ENCODE results near the gene PIK3C2G. TPM values are rescaled to one million over a fixed set of nuclear protein-coding genes. Genes with fewer than 3 reads are reported as not detected.

Gene PIK3C2G
- polyA plus RNA-seq, 2 of the 4 experiments (the other 2 are of a cell fraction): 0.01 TPM; not detected in 1

- no peak overlapping the region for H3K4me2 ChIP-seq
- ChIA-PET CTCF (no interaction called here), POLR2A (no interaction called here)
- ATAC-seq (no peak), FAIRE-seq (no peak), DNase-seq (ENCODE audit: low read depth in 1 of 2, low spot score in 1 of 2) (no peak)
- no peak for TF ChIP-seq HOXA7 (CRISPR knock-in tag; IDR thresholded peaks at IDR 0.05)
- no peak for TF ChIP-seq RFX5 (IDR thresholded peaks at IDR 0.05)
- TF ChIP-seq PBX3 (IDR thresholded peaks at IDR 0.05): no peak
- TF ChIP-seq JUNB (IDR thresholded peaks at IDR 0.05): no peak
- TF ChIP-seq ZC3H11A (IDR thresholded peaks at IDR 0.05): no peak
- no peak for TF ChIP-seq HDAC2 (IDR thresholded peaks at IDR 0.05)
- TF ChIP-seq EHMT2 (IDR thresholded peaks at IDR 0.05; ENCODE audit: low read depth): no peak
- TF ChIP-seq ZNF302 (CRISPR knock-in tag; IDR thresholded peaks at IDR 0.05): no peak
- TF ChIP-seq RNF2 (IDR thresholded peaks at IDR 0.05; ENCODE audit: borderline replicate concordance, low read depth): no peak
- TF ChIP-seq HOXB5 (CRISPR knock-in tag; IDR thresholded peaks at IDR 0.05): no peak
- TF ChIP-seq NFE2L2 (conservative IDR thresholded peaks at IDR 0.05; ENCODE audit: low read length): no peak
- TF ChIP-seq E2F6 (IDR thresholded peaks at IDR 0.05; ENCODE audit: borderline replicate concordance, low read depth): no peak
- no peak for TF ChIP-seq TFCP2L1 (CRISPR knock-in tag; IDR thresholded peaks at IDR 0.05)
- no peaks in the 10 kb centered on the region for H3K4me1 ChIP-seq
- no peak overlapping the region for H3K4me3 ChIP-seq
- H3K27ac ChIP-seq: no peak overlapping the region
- H3K9me3 ChIP-seq: no peaks in the 10 kb centered on the region
- WGBS (ENCODE audit: missing lambda C conversion rate): 46% methylated on average over 2 of the region's 2 CpGs
Measured at GRCh38 chr12:18549598-18549997, 288.3 kb downstream of the PIK3C2G start.

GRCh38 chr12:18551106-18551505 lies 289.8 kb downstream of the PIK3C2G start:
- Histone ChIP-seq H3K27ac (no peak overlapping the region), H3K4me3 (no peak overlapping the region), H3K4me1 (no peaks in the 10 kb centered on the region), H3K4me2 (no peak overlapping the region), H3K9me3 (no peaks in the 10 kb centered on the region)
- ATAC-seq (no peak), FAIRE-seq (no peak), DNase-seq (ENCODE audit: low read depth in 1 of 2, low spot score in 1 of 2) (no peak)
- WGBS (ENCODE audit: missing lambda C conversion rate): 9% methylated on average over 1 of the region's 1 CpG
- ChIA-PET POLR2A (no interaction called here), CTCF (interaction anchor here (0.6 kb wide), 1 partner anchor 18 kb away, joined by 3 read pairs; no protein-coding TSS in a partner anchor)
- TF ChIP-seq RCOR1 (IDR thresholded peaks at IDR 0.05; ENCODE audit: low read depth, low read length) (no peak), ZFP36 (IDR thresholded peaks at IDR 0.05; ENCODE audit: borderline replicate concordance, partially characterized antibody) (no peak), ZSCAN20 (CRISPR knock-in tag; IDR thresholded peaks at IDR 0.05) (no peak), HOXA7 (CRISPR knock-in tag; IDR thresholded peaks at IDR 0.05) (no peak), EP300 (IDR thresholded peaks at IDR 0.05) (no peak), NFE2L2 (conservative IDR thresholded peaks at IDR 0.05; ENCODE audit: low read length) (no peak), CBX2 (IDR thresholded peaks at IDR 0.05; ENCODE audit: borderline replicate concordance, low read depth) (no peak), TFCP2L1 (CRISPR knock-in tag; IDR thresholded peaks at IDR 0.05) (no peak), CEBPB (IDR thresholded peaks at IDR 0.05) (no peak)

- WGBS (ENCODE audit: missing lambda C conversion rate): 34% methylated on average over 3 of the region's 3 CpGs
- ATAC-seq: no peak
- no peak overlapping the region for H3K27ac ChIP-seq
- TF ChIP-seq ZNF302 (CRISPR knock-in tag; IDR thresholded peaks at IDR 0.05) (no peak), RARB (CRISPR knock-in tag; IDR thresholded peaks at IDR 0.05) (no peak), BCL3 (IDR thresholded peaks at IDR 0.05) (no peak), BHLHE40 (IDR thresholded peaks at IDR 0.05; ENCODE audit: low read depth, low read length) (no peak)
- DNase-seq (ENCODE audit: low read depth in 1 of 2, low spot score in 1 of 2): no peak
- H3K9me3 ChIP-seq: no peaks in the 10 kb centered on the region
- ChIA-PET POLR2A (no interaction called here), CTCF (interaction anchor here (0.6 kb wide), 1 partner anchor 19 kb away, joined by 3 read pairs; no protein-coding TSS in a partner anchor)
- no peak overlapping the region for H3K4me3 ChIP-seq
- FAIRE-seq: no peak
- H3K4me2 ChIP-seq: no peak overlapping the region
- no peaks in the 10 kb centered on the region for H3K4me1 ChIP-seq
Measured at GRCh38 chr12:18551701-18552100, 290.4 kb downstream of the PIK3C2G start.
